Neural cell (in vitro differentiated cells): ENCODE results near the gene OR13G1. TPM values are rescaled to one million over a fixed set of nuclear protein-coding genes. Genes with fewer than 3 reads are reported as not detected.

Source experiments
- H2AFZ ChIP-seq: fragments of 200-600, 300-800 bp; sonication (generic), shearing (Covaris generic); 2 replicates; pipeline ENCODE4 v1.6.0; 2014; ENCODE audit warnings: low read depth, mild to moderate bottlenecking, antibody characterized with exemption, low read length, moderate library complexity
- H3F3A ChIP-seq: fragments of 200-600 bp; shearing (Covaris generic); 2 replicates; pipeline ENCODE4 v1.6.1; 2016; ENCODE audit warnings: mild to moderate bottlenecking, moderate library complexity, mixed read lengths, antibody characterized with exemption, low read length; ENCODE audit not compliant: insufficient read depth, poor library complexity, severe bottlenecking
- H3K27ac ChIP-seq: fragments of 200-600, 300-800 bp; sonication (generic), shearing (Covaris generic); 2 replicates; pipeline ENCODE4 v1.5.1; 2014; ENCODE audit warnings: mild to moderate bottlenecking, low read length, moderate library complexity
- H3K27me3 ChIP-seq: fragments of 300-800, 200-600 bp; sonication (generic), shearing (Covaris generic); 2 replicates; pipeline ENCODE4 v1.6.0; 2014; ENCODE audit warnings: mild to moderate bottlenecking, low read depth, low read length, moderate library complexity; ENCODE audit not compliant: insufficient read depth
- H3K36me3 ChIP-seq: fragments of 300-800, 200-600 bp; sonication (generic), shearing (Covaris generic); 2 replicates; pipeline ENCODE4 v1.5.1; 2014; ENCODE audit warnings: mild to moderate bottlenecking, antibody characterized with exemption, low read length, moderate library complexity; ENCODE audit not compliant: insufficient read depth
- H3K4me2 ChIP-seq: fragments of 300-800, 200-600 bp; sonication (generic), shearing (Covaris generic); 2 replicates; pipeline ENCODE4 v1.6.0; 2014; ENCODE audit warnings: mild to moderate bottlenecking, low read length
- H3K4me3 ChIP-seq: fragments of 300-800, 200-600 bp; sonication (generic), shearing (Covaris generic); 2 replicates; pipeline ENCODE4 v1.5.1; 2014; ENCODE audit warnings: mild to moderate bottlenecking, low read length, moderate library complexity
- H3K79me2 ChIP-seq: fragments of 200-600 bp; shearing (Covaris generic); replicated peaks from 2 replicates; pipeline ENCODE4 v1.6.0; 2014; ENCODE audit warnings: mild to moderate bottlenecking, low read length, moderate library complexity; ENCODE audit not compliant: insufficient read depth
- H3K9ac ChIP-seq: fragments of 300-800, 200-600 bp; sonication (generic), shearing (Covaris generic); 2 replicates; pipeline ENCODE4 v1.6.1; 2016; ENCODE audit warnings: mild to moderate bottlenecking, low read length, mixed read lengths
- H3K9me2 ChIP-seq: fragments of 200-600 bp; shearing (Covaris generic); 2 replicates; pipeline ENCODE4 v1.6.1; 2016; ENCODE audit warnings: mild to moderate bottlenecking, low read length, mixed read lengths; ENCODE audit not compliant: insufficient read depth
- H3K9me3 ChIP-seq: fragments of 200-600, 300-800 bp; sonication (generic), shearing (Covaris generic); 2 replicates; pipeline ENCODE4 v1.6.1; 2016; ENCODE audit warnings: mild to moderate bottlenecking, mixed run types, low read length, moderate library complexity, mixed read lengths
- H4K20me1 ChIP-seq: fragments of 200-600 bp; shearing (Covaris generic); 2 replicates; pipeline ENCODE4 v1.6.1; 2016; ENCODE audit warnings: mild to moderate bottlenecking, mixed run types; ENCODE audit not compliant: insufficient read depth
- CTCF ChIP-seq: fragments of 450-650 bp; IDR thresholded peaks from 2 replicates; pipeline ENCODE4 v1.5.1; 2014; ENCODE audit warnings: antibody characterized with exemption, mild to moderate bottlenecking, moderate library complexity; ENCODE audit not compliant: poor library complexity, severe bottlenecking
- EP300 ChIP-seq: fragments of 450-650 bp; conservative IDR thresholded peaks from 2 replicates; pipeline ENCODE4 v1.6.1; 2014; ENCODE audit warnings: antibody characterized with exemption, mild to moderate bottlenecking, moderate library complexity; ENCODE audit not compliant: poor library complexity, severe bottlenecking
- EZH2 ChIP-seq: fragments of 200-600, 300-800 bp; shearing (Covaris generic), sonication (generic); IDR thresholded peaks from 2 replicates; pipeline ENCODE4 v1.6.1; 2014; ENCODE audit warnings: antibody characterized with exemption, low read length, borderline replicate concordance, mild to moderate bottlenecking; ENCODE audit not compliant: insufficient read depth, poor library complexity, severe bottlenecking
- MXI1 ChIP-seq: fragments of 450-650 bp; conservative IDR thresholded peaks from 2 replicates; pipeline ENCODE4 v1.6.1; 2014; ENCODE audit warnings: antibody characterized with exemption, mild to moderate bottlenecking; ENCODE audit not compliant: poor library complexity, severe bottlenecking
- POLR2AphosphoS5 ChIP-seq: IDR thresholded peaks from 2 replicates; pipeline ENCODE4 v1.6.1; 2012
- RAD21 ChIP-seq: fragments of 450-650 bp; conservative IDR thresholded peaks from 2 replicates; pipeline ENCODE4 v1.6.1; 2014; ENCODE audit warnings: antibody characterized with exemption, mild to moderate bottlenecking, moderate library complexity
- REST ChIP-seq: IDR thresholded peaks from 2 replicates; pipeline ENCODE4 v1.6.1; 2012; ENCODE audit warnings: borderline replicate concordance
- SMC3 ChIP-seq: fragments of 450-650 bp; conservative IDR thresholded peaks from 2 replicates; pipeline ENCODE4 v1.6.1; 2014; ENCODE audit warnings: antibody characterized with exemption, mild to moderate bottlenecking, moderate library complexity; ENCODE audit not compliant: poor library complexity
- TAF1 ChIP-seq: IDR thresholded peaks from 2 replicates; pipeline ENCODE4 v1.6.1; 2012; ENCODE audit warnings: low read depth
- polyA minus RNA-seq: library from RNA; depleted of rRNA, polyadenylated mRNA; stranded (reverse); fragments of >200 nt; gene quantifications from 2 replicates; pipeline ENCODE4 v1.2.3, GENCODE V29; 2014
- polyA plus RNA-seq: library from polyadenylated mRNA; depleted of rRNA; stranded (reverse); fragments of >200 nt; gene quantifications from 2 replicates; pipeline ENCODE4 v1.2.3, GENCODE V29; 2014

The OR13G1 gene
- polyA plus RNA-seq: not detected in 2 replicates
- polyA minus RNA-seq: not detected in 2 replicates

- Histone ChIP-seq H4K20me1 (no peaks in the 10 kb centered on the region), H3K27me3 (no peaks in the 10 kb centered on the region), H3K79me2 (no peaks in the 10 kb centered on the region), H3K4me2 (no peak within 1 kb of the TSS), H3K36me3 (no peaks in the 10 kb centered on the region), H2AFZ (no peak within 1 kb of the TSS), H3K9ac (no peak within 1 kb of the TSS), H3K4me3 (no peak within 1 kb of the TSS), H3K27ac (no peak within 1 kb of the TSS), H3F3A (no peaks in the 10 kb centered on the region), H3K9me2 (no peaks in the 10 kb centered on the region), H3K9me3 (no peaks in the 10 kb centered on the region)
- TF ChIP-seq REST (no peak), POLR2AphosphoS5 (no peak), TAF1 (no peak), CTCF (no peak), RAD21 (no peak), EZH2 (no peak), MXI1 (no peak), SMC3 (no peak), EP300 (no peak)
Observed at GRCh38 chr1:247679639-247680038, at the start of gene OR13G1. OR13G1 (minus strand) TSS chr1:247679739; CDS start chr1:247673041, 6,698 bp downstream.

GRCh38 chr1:247721222-247721621, 41.7 kb upstream of the OR13G1 start:
- H3K79me2 ChIP-seq: no peaks in the 10 kb centered on the region
- no peak overlapping the region for H3K4me3 ChIP-seq
- no peak overlapping the region for H3K4me2 ChIP-seq
- H3K27me3 ChIP-seq: no peaks in the 10 kb centered on the region
- H3K9me2 ChIP-seq: no peaks in the 10 kb centered on the region
- H3K27ac ChIP-seq: no peak overlapping the region
- H3K9ac ChIP-seq: no peak overlapping the region
- no peaks in the 10 kb centered on the region for H3F3A ChIP-seq
- TF ChIP-seq CTCF (no peak), POLR2AphosphoS5 (no peak), REST (no peak), TAF1 (no peak), EP300 (no peak), RAD21 (no peak), MXI1 (no peak), EZH2 (no peak), SMC3 (no peak)
- no peaks in the 10 kb centered on the region for H3K9me3 ChIP-seq
- H4K20me1 ChIP-seq: no peaks in the 10 kb centered on the region
- no peak overlapping the region for H2AFZ ChIP-seq
- H3K36me3 ChIP-seq: no peaks in the 10 kb centered on the region
